ENCODE data around the gene GRAMD2B. TPM values are rescaled to one million over a fixed set of nuclear protein-coding genes. Genes with fewer than 3 reads are reported as not detected.

The GRAMD2B gene
- total RNA-seq, 2 experiments from 2014 or later, result 9.7 to 13.9 TPM

GRCh38 chr5:126414874-126415502 is 8.2 kb upstream of the GRAMD2B start:
- H3K4me1 Mint-ChIP-seq, result peaks cover 10% of the 10 kb centered on the region
- peaks cover 13% of the 10 kb centered on the region for H3K9me3 Mint-ChIP-seq (ENCODE audit: low read depth)
- ATAC-seq (no peak), DNase-seq (no peak)
- POLR2A ChIA-PET, result interaction anchor here (0.8 kb wide), 1 partner anchor 60 kb away, joined by 3 read pairs; no protein-coding TSS in a partner anchor
- no peaks in the 10 kb centered on the region for H3K36me3 Mint-ChIP-seq (ENCODE audit: low read depth)
- no peak overlapping the region for H3K4me3 Mint-ChIP-seq
- CTCF ChIA-PET, result no interaction called here
- H3K27ac Mint-ChIP-seq, result no peak overlapping the region
- intact Hi-C loops (cut with DNase I, micrococcal nuclease), result no loop called here
- peaks cover 16% of the 10 kb centered on the region for H3K27me3 Mint-ChIP-seq

- POLR2A ChIA-PET, result interaction anchor here (0.6 kb wide), 1 partner anchor 189 kb away, joined by 6 read pairs; no protein-coding TSS in a partner anchor
- Mint-ChIP-seq H3K27me3 (peaks cover 14% of the 10 kb centered on the region), H3K9me3 (ENCODE audit: low read depth) (peaks cover 10% of the 10 kb centered on the region), H3K27ac (no peak overlapping the region), H3K36me3 (ENCODE audit: low read depth) (no peaks in the 10 kb centered on the region), H3K4me3 (no peak overlapping the region), H3K4me1 (peaks cover 8% of the 10 kb centered on the region)
- CTCF ChIA-PET, result no interaction called here
- DNase-seq, result no peak
- intact Hi-C loops (cut with DNase I, micrococcal nuclease), result no loop called here
- ATAC-seq, result no peak
These were observed 7.4 kb upstream of the GRAMD2B start for GRCh38 chr5:126415789-126416188.

- CTCF ChIA-PET, result no interaction called here
- DNase-seq, result no peak
- H3K27me3 Mint-ChIP-seq, result peaks cover 10% of the 10 kb centered on the region
- H3K4me1 Mint-ChIP-seq, result peaks cover 6% of the 10 kb centered on the region
- H3K36me3 Mint-ChIP-seq (ENCODE audit: low read depth), result no peaks in the 10 kb centered on the region
- peaks cover 4% of the 10 kb centered on the region for H3K9me3 Mint-ChIP-seq (ENCODE audit: low read depth)
- no peak overlapping the region for H3K4me3 Mint-ChIP-seq
- H3K27ac Mint-ChIP-seq, result no peak overlapping the region
- POLR2A ChIA-PET, result interaction anchor here (0.6 kb wide), 1 partner anchor 188 kb away, joined by 6 read pairs; no protein-coding TSS in a partner anchor
- ATAC-seq, result no peak
- intact Hi-C loops (cut with DNase I, micrococcal nuclease), result no loop called here
These were observed 6.8 kb upstream of the GRAMD2B start for GRCh38 chr5:126416266-126416925.

- H3K36me3 Mint-ChIP-seq (ENCODE audit: low read depth), result no peaks in the 10 kb centered on the region
- peaks cover 6% of the 10 kb centered on the region for H3K4me1 Mint-ChIP-seq
- intact Hi-C loops (cut with DNase I, micrococcal nuclease), result no loop called here
- ATAC-seq, result no peak
- DNase-seq, result no peak
- ChIA-PET CTCF (no interaction called here), POLR2A (no interaction called here)
- peaks cover 10% of the 10 kb centered on the region for H3K27me3 Mint-ChIP-seq
- H3K4me3 Mint-ChIP-seq, result no peak overlapping the region
- H3K9me3 Mint-ChIP-seq (ENCODE audit: low read depth), result no peaks in the 10 kb centered on the region
- H3K27ac Mint-ChIP-seq, result no peak overlapping the region
These were observed 6.0 kb upstream of the GRAMD2B start for GRCh38 chr5:126417178-126417577.

GRCh38 chr5:126419102-126419501 is 4.1 kb upstream of the GRAMD2B start:
- ChIA-PET POLR2A (no interaction called here), CTCF (interaction anchor here (1.0 kb wide), 1 partner anchor 66 kb away, joined by 3 read pairs; no protein-coding TSS in a partner anchor)
- H3K36me3 Mint-ChIP-seq (ENCODE audit: low read depth), result peaks cover 2% of the 10 kb centered on the region
- no peak for ATAC-seq
- DNase-seq, result peak; percentile 15
- intact Hi-C loops (cut with DNase I, micrococcal nuclease), result no loop called here
- no peaks in the 10 kb centered on the region for H3K9me3 Mint-ChIP-seq (ENCODE audit: low read depth)
- no peak overlapping the region for H3K4me3 Mint-ChIP-seq
- H3K27me3 Mint-ChIP-seq, result peaks cover 3% of the 10 kb centered on the region
- H3K27ac Mint-ChIP-seq, result no peak overlapping the region
- H3K4me1 Mint-ChIP-seq, result peaks cover 16% of the 10 kb centered on the region

- Mint-ChIP-seq H3K27me3 (no peaks in the 10 kb centered on the region), H3K4me3 (no peak overlapping the region), H3K4me1 (peaks cover 39% of the 10 kb centered on the region), H3K9me3 (ENCODE audit: low read depth) (no peaks in the 10 kb centered on the region), H3K27ac (no peak overlapping the region), H3K36me3 (ENCODE audit: low read depth) (peaks cover 33% of the 10 kb centered on the region)
- ATAC-seq, result no peak
- intact Hi-C loops (cut with DNase I, micrococcal nuclease), result no loop called here
- CTCF ChIA-PET, result no interaction called here
- POLR2A ChIA-PET, result no interaction called here
- DNase-seq, result no peak
These were observed 5.2 kb downstream of the GRAMD2B start for GRCh38 chr5:126428421-126428820.

- intact Hi-C loops (cut with DNase I, micrococcal nuclease), result loop anchor here in 1 of 2 experiments (10.0 kb wide), 1 partner anchor 604 kb away; the partner anchor contains the start of gene MARCHF3
- no peak for ATAC-seq
- ChIA-PET POLR2A (interaction anchor here (0.6 kb wide), 1 partner anchor 36 kb away, joined by 4 read pairs; no protein-coding TSS in a partner anchor), CTCF (no interaction called here)
- DNase-seq, result no peak
- peaks cover 33% of the 10 kb centered on the region for H3K36me3 Mint-ChIP-seq (ENCODE audit: low read depth)
- no peaks in the 10 kb centered on the region for H3K27me3 Mint-ChIP-seq
- H3K4me3 Mint-ChIP-seq, result no peak overlapping the region
- H3K27ac Mint-ChIP-seq, result no peak overlapping the region
- H3K9me3 Mint-ChIP-seq (ENCODE audit: low read depth), result no peaks in the 10 kb centered on the region
- H3K4me1 Mint-ChIP-seq, result peaks cover 22% of the 10 kb centered on the region
These were observed 7.4 kb downstream of the GRAMD2B start for GRCh38 chr5:126430631-126431030.

- ChIA-PET POLR2A (no interaction called here), CTCF (interaction anchor here (1.1 to 1.4 kb wide), 3 partner anchors 66 to 80 kb away, joined by 3 to 5 read pairs (median 4); no protein-coding TSS in a partner anchor)
- ATAC-seq (no peak), DNase-seq (no peak)
- no peak overlapping the region for H3K27ac Mint-ChIP-seq
- peaks cover 25% of the 10 kb centered on the region for H3K4me1 Mint-ChIP-seq
- H3K36me3 Mint-ChIP-seq (ENCODE audit: low read depth), result peaks cover 44% of the 10 kb centered on the region
- no peak overlapping the region for H3K4me3 Mint-ChIP-seq
- intact Hi-C loops (cut with DNase I, micrococcal nuclease), result loop anchor here in 1 of 2 experiments (1.0 to 10.0 kb wide), 2 partner anchors 9 to 601 kb away; partner anchors contain the start of gene MARCHF3
- H3K9me3 Mint-ChIP-seq (ENCODE audit: low read depth), result peaks cover under 1% of the 10 kb centered on the region
- H3K27me3 Mint-ChIP-seq, result no peaks in the 10 kb centered on the region
These were observed 10.5 kb downstream of the GRAMD2B start for GRCh38 chr5:126433701-126434100.

- ChIA-PET POLR2A (no interaction called here), CTCF (no interaction called here)
- Mint-ChIP-seq H3K27me3 (no peaks in the 10 kb centered on the region), H3K9me3 (ENCODE audit: low read depth) (peaks cover 3% of the 10 kb centered on the region), H3K4me3 (no peak overlapping the region), H3K27ac (no peak overlapping the region), H3K4me1 (peaks cover 26% of the 10 kb centered on the region), H3K36me3 (ENCODE audit: low read depth) (peaks cover 36% of the 10 kb centered on the region)
- ATAC-seq (no peak), DNase-seq (no peak)
- intact Hi-C loops (cut with DNase I, micrococcal nuclease), result loop anchor here in 1 of 2 experiments (5.0 to 10.0 kb wide), 2 partner anchors 600 to 1908 kb away; partner anchors contain the start of gene MARCHF3
These were observed 12.1 kb downstream of the GRAMD2B start for GRCh38 chr5:126435261-126435660.

- DNase-seq, result no peak
- CTCF ChIA-PET, result no interaction called here
- no peaks in the 10 kb centered on the region for H3K27me3 Mint-ChIP-seq
- H3K27ac Mint-ChIP-seq, result no peak overlapping the region
- peaks cover 5% of the 10 kb centered on the region for H3K9me3 Mint-ChIP-seq (ENCODE audit: low read depth)
- no peak for ATAC-seq
- intact Hi-C loops (cut with DNase I, micrococcal nuclease), result loop anchor here in 1 of 2 experiments (5.0 to 10.0 kb wide), 2 partner anchors 599 to 1908 kb away; partner anchors contain the start of gene MARCHF3
- POLR2A ChIA-PET, result no interaction called here
- peaks cover 24% of the 10 kb centered on the region for H3K4me1 Mint-ChIP-seq
- H3K4me3 Mint-ChIP-seq, result no peak overlapping the region
- peaks cover 37% of the 10 kb centered on the region for H3K36me3 Mint-ChIP-seq (ENCODE audit: low read depth)
These were observed 12.5 kb downstream of the GRAMD2B start for GRCh38 chr5:126435714-126436113.

GRCh38 chr5:126437721-126438120 is 14.5 kb downstream of the GRAMD2B start:
- ChIA-PET POLR2A (interaction anchor here (1.1 to 1.5 kb wide), 2 partner anchors 9 to 14 kb away, joined by 4 to 7 read pairs; partner anchors contain the start of gene GRAMD2B), CTCF (interaction anchor here (1.1 to 2.4 kb wide), 4 partner anchors 9 to 83 kb away, joined by 3 to 9 read pairs (median 6); partner anchors contain the start of gene GRAMD2B)
- Mint-ChIP-seq H3K27ac (peak overlapping the region; percentile 21), H3K9me3 (ENCODE audit: low read depth) (peaks cover 5% of the 10 kb centered on the region), H3K36me3 (ENCODE audit: low read depth) (peaks cover 29% of the 10 kb centered on the region), H3K4me1 (peaks cover 31% of the 10 kb centered on the region), H3K27me3 (no peaks in the 10 kb centered on the region), H3K4me3 (peak overlapping the region; percentile 9)
- intact Hi-C loops (cut with DNase I, micrococcal nuclease), result loop anchor here (1.0 to 10.0 kb wide), 4 partner anchors 9 to 1910 kb away; partner anchors contain the start of genes GRAMD2B (in 2 of the 2) and MARCHF3 (in 1 of the 2)
- ATAC-seq (no peak), DNase-seq (no peak)

Data from activated CD4-positive, alpha-beta T cell treated with anti-CD3 and anti-CD28 coated beads for 36 hours (primary cell).